GM20431 (cell line): ENCODE results near the gene DDX20.

Experiments
- in situ Hi-C: fragments of 300-500 bp; cut with MseI, MboI; formaldehyde crosslinking; loops from one replicate; pipeline ENCODE4 v1.15.0; 2020; ENCODE audit warnings: low sequenced_read_pairs; ENCODE audit not compliant: unreplicated experiment

DDX20 gene

GRCh38 chr1:111813440-111814304, 58.0 kb downstream of the DDX20 start:
- in situ Hi-C loops = no loop called here

GRCh38 chr1:111814305-111814628, 58.6 kb downstream of the DDX20 start:
- in situ Hi-C loops = no loop called here

GRCh38 chr1:111814642-111815041, 58.9 kb downstream of the DDX20 start:
- in situ Hi-C loops = no loop called here
